Esophagus squamous epithelium (tissue), 4 donors: ENCODE measurements around the gene ADCY5.

ENCODE experiments used
- POLR2A ChIP-seq, 4 donors: fragments of 450-650 bp; IDR thresholded peaks; one replicate each; pipeline ENCODE4 v1.6.1; 2017; ENCODE audit warnings: antibody characterized with exemption in 4 of 4, mild to moderate bottlenecking in 4 of 4, moderate library complexity in 3 of 4
- TF ChIP-seq, protein P1 (sequence below), 6 experiments: fragments of 450-650 bp in 4 of 6; fragments of 200-600 bp in 2 of 6; sonication (generic) in 2 of 6; IDR thresholded peaks; one replicate each; pipeline ENCODE4 v1.5.1; 2016 to 2019; ENCODE audit warnings: antibody characterized with exemption in 6 of 6, mild to moderate bottlenecking in 4 of 6, moderate library complexity in 4 of 6

DNA sequence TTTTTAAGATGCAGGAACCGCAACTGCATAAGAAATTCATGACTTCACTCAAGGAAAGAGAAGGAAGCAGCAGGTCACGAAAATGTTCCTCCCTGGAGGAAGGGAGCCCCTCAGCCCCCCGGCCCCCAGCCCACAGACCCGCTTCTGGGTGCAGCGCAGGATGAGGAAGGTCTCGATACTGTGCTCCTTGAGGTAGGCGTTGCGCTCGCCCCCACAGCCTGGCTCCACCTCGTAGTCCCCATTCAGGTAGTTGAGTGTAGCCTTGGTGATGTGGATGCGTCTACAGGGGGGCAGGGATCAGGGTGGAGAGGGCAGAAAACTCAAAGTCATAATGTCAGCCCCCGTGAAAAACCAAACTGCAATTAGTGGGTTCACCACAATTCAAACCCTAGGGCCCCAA lies 121.4 kb downstream of the ADCY5 start:
- TF ChIP-seq, protein P1, sequence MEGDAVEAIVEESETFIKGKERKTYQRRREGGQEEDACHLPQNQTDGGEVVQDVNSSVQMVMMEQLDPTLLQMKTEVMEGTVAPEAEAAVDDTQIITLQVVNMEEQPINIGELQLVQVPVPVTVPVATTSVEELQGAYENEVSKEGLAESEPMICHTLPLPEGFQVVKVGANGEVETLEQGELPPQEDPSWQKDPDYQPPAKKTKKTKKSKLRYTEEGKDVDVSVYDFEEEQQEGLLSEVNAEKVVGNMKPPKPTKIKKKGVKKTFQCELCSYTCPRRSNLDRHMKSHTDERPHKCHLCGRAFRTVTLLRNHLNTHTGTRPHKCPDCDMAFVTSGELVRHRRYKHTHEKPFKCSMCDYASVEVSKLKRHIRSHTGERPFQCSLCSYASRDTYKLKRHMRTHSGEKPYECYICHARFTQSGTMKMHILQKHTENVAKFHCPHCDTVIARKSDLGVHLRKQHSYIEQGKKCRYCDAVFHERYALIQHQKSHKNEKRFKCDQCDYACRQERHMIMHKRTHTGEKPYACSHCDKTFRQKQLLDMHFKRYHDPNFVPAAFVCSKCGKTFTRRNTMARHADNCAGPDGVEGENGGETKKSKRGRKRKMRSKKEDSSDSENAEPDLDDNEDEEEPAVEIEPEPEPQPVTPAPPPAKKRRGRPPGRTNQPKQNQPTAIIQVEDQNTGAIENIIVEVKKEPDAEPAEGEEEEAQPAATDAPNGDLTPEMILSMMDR (IDR thresholded peaks at IDR 0.05) = no peak
- no peak for TF ChIP-seq POLR2A (IDR thresholded peaks at IDR 0.05)
